HEK293T (cell line): ENCODE data around the gene PTPRM.

Experiments used
- BHLHE40 ChIP-seq: fragments of 450-650 bp; IDR thresholded peaks from 2 replicates; pipeline ENCODE4 v1.6.1; 2016; ENCODE audit warnings: mild to moderate bottlenecking, moderate library complexity, borderline replicate concordance
- CTBP1 ChIP-seq: fragments of 450-650 bp; IDR thresholded peaks from 2 replicates; pipeline ENCODE4 v1.6.1; 2016; ENCODE audit warnings: borderline replicate concordance
- ELF4 ChIP-seq: fragments of 450-650 bp; IDR thresholded peaks from 2 replicates; pipeline ENCODE4 v1.6.1; 2017; ENCODE audit warnings: antibody characterized with exemption
- FOXA1 ChIP-seq: fragments of 450-650 bp; IDR thresholded peaks from 2 replicates; pipeline ENCODE4 v1.6.1; 2016; ENCODE audit warnings: mild to moderate bottlenecking
- FOXM1 ChIP-seq: fragments of 450-650 bp; IDR thresholded peaks from 2 replicates; pipeline ENCODE4 v1.6.1; 2017; ENCODE audit warnings: mild to moderate bottlenecking, borderline replicate concordance
- LEF1 ChIP-seq: fragments of 450-650 bp; IDR thresholded peaks from 2 replicates; pipeline ENCODE4 v1.6.1; 2017; ENCODE audit warnings: mild to moderate bottlenecking, borderline replicate concordance
- SP1 ChIP-seq: fragments of 450-650 bp; IDR thresholded peaks from 2 replicates; pipeline ENCODE4 v1.6.1; 2017
- ZNF384 ChIP-seq: fragments of 450-650 bp; IDR thresholded peaks from 2 replicates; pipeline ENCODE4 v1.6.1; 2016

DNA sequence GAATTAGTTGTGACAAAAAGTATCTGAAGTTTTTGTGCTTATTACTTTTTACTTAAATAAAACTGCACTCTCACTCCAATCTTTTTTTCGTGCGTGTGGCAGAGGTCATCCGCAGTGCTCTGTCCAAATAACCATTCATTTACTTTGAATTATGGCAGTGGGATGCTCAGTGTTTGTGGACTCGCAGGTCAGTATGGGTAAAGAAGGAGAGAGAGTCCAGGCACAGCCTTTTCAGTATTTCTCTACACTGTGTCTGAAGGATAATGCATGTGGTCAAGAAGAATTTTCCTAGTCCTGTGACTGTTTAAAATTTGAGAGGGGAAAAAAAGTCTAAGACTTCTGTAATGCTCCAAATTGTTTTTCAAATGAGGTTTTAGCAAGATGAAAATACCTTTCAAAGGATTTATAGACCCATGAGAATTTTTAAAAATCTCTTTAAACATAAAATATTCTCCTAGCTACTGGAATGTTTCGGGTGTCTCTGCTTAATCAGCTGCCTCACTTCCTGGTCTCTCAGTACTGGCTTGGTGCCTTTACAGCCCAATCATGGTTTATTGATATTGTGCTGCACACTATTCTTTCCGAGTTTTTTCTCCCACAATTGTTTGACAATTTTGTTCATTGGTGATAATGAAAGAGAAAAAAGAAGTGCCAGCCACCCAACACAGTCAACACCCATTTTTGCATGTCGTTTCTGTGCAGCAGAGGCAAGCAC, 453.2 kb downstream of the PTPRM start:
- no peak for TF ChIP-seq FOXM1
- TF ChIP-seq FOXA1 = no peak
- TF ChIP-seq LEF1 = no peak
- TF ChIP-seq SP1 = no peak
- no peak for TF ChIP-seq CTBP1
- no peak for TF ChIP-seq BHLHE40
- no peak for TF ChIP-seq ELF4
- TF ChIP-seq ZNF384 = no peak
